GM12874 (cell line): ENCODE data around the gene KLRG1.

Experiments used
- TF ChIP-seq, protein P1 (sequence below): IDR thresholded peaks from 2 replicates; pipeline ENCODE4 v1.5.1; 2011; ENCODE audit warnings: low read depth, mild to moderate bottlenecking, control low read depth, low read length, moderate library complexity; ENCODE audit not compliant: insufficient read depth

The KLRG1 gene

DNA sequence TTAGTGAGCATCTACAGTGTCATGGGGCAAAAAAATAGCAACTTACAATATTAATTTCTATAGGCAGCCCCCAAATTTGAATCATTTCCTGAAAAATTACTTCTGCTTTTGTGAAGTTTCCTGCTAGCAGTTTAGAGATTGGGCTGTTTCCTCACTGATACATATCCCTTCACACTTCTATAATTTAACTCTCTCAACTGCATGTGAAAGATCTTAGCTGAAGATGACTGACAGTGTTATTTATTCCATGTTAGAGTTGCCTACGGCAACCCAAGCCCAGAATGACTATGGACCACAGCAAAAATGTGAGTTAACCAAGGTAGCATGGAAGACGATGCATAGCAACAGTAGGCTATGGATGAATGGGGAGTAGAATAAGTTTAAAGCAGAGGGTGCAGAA, at the start of gene KLRG1:
Gene KLRG1 (plus strand): TSS at position 134 of the 400 bp plus-strand sequence. CDS start 90 bp downstream, at position 224.
- TF ChIP-seq, protein P1, sequence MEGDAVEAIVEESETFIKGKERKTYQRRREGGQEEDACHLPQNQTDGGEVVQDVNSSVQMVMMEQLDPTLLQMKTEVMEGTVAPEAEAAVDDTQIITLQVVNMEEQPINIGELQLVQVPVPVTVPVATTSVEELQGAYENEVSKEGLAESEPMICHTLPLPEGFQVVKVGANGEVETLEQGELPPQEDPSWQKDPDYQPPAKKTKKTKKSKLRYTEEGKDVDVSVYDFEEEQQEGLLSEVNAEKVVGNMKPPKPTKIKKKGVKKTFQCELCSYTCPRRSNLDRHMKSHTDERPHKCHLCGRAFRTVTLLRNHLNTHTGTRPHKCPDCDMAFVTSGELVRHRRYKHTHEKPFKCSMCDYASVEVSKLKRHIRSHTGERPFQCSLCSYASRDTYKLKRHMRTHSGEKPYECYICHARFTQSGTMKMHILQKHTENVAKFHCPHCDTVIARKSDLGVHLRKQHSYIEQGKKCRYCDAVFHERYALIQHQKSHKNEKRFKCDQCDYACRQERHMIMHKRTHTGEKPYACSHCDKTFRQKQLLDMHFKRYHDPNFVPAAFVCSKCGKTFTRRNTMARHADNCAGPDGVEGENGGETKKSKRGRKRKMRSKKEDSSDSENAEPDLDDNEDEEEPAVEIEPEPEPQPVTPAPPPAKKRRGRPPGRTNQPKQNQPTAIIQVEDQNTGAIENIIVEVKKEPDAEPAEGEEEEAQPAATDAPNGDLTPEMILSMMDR, result no peak

DNA sequence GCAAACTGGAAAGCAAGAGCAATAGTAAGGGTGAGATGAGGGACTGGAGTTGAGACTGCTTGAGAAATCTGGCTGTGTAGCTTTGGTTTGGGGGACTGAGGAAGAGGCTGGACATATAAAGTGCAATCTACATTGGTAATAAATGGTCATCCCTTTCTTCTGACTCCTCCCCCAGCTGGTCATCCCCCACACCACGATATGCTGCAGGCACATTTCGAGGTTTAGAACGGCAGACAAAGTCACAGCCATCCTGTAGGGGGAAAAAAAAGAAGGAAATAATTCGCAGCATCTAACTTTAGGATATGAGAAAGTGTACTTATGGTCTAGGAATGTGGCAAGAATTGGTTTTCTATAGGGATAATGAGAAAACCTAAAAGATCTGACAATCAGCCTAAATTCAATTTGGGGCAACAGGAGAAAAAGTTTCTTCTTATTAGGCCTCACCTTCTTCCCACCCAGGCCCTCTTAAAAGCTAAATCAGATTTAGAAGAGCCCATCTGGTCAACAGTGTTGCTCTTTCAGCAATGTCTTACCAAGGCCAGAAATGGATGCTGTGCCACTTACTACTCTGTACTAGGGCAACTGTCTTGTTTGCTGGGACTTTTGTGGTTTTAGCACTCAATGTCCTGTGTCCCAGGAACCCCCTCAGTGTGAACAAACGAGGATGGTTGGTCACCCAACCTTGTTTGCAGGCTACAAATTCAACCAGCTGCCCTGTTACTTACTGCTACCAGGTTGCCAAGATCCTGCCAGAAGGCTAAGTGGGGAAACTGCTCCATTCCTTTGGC, 47.5 kb upstream of the KLRG1 start:
- TF ChIP-seq, protein P1, result no peak

DNA sequence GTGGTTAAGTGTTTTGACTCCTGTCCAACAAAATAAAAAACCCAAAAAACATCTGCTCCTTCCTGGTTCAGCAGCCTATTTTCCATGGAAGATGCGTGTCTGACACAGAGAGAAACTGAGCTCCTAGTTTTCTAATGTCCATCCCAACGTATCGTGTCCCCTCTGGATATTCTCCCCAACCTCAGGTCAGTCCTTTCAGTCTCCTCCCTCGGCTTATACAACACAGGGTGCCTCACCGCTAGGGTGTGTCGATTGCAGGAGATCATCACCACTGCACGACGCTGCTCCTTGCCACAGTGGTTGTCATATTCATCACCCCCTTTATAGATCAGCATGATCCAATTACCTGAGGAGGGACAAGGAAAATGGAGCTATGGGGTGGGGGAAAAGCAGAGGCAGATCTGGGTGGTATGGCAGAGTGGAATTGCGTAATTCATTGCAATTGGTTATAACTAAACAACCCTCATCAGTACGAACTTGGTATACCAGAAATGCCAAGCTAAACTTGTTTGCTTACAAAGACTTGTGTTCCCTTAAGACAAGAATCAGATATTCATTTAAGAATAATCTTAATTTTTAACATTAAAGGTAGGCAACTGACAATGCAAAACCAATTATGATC, 45.7 kb upstream of the KLRG1 start:
- TF ChIP-seq, protein P1, result no peak

DNA sequence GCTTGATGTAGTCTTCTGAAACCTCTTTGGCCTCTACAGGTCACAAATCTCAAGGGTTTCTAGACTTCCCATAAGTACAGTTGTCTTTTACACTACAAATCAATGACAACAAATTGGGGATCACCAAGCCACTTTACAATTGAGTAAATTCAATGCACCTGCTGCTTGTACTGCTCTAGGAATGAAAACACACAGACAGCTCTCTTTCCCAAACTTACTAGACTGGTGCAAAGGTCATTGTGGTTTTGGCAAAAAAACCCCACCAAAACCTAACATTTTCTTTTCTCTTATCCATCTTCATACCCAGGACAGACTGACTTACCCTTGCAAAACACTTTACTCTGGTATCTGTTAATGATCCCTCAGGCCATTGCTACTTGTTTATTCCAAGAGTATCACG, 42.6 kb upstream of the KLRG1 start:
- TF ChIP-seq, protein P1, result no peak

DNA sequence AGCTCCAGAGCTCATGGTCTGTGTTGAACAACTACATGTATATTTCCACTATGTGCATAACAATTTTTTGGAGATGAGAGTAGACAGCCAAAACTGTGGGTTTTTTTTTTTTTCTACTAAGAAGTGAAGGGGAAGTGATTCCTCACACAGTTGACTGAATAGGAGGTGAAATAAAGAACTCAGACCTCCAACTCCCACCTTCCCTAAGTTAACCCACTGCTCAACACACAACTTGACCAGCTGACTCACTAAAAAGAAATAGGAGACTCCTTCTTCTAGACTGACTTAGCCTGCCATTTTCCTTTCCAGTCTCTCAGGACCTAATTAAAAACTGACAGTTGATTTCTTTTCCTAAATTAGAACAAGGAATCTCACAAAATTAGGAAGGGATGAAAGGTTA, 41.6 kb upstream of the KLRG1 start:
- TF ChIP-seq, protein P1, result no peak

DNA sequence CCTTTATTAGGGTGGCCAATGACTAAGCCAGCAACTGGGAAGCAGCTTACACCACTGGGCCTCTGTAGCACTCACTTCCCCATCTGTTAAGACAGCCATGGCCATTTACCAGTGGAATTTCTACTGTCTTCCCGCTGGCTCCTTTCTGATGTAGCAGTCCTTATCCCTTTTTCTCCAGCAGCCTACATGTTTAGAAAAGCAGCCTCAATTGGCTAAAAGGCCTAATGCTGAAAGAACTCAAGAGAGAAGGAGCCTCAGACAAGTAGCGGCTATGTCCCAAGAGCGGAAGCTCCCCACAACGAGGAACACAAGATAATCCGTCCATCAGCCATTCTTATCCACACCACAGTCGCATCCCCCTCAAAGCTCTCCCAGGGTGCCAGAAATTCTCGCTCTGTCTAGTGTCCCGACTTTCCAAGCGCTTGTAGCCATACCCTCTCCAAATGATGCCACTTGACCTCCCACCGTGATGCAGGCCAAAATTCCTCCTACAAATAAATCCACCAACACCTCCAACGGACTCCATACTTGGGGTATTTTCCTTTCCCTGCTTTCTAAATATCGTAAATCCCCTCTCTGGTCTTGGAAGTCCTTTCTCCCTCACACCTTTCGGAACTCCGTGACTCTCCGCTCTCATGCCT, 40.5 kb upstream of the KLRG1 start:
- TF ChIP-seq, protein P1, result no peak
